K562 (cell line): ENCODE measurements around the gene TARBP1. TPM values are rescaled to one million over a fixed set of nuclear protein-coding genes. Genes with fewer than 3 reads are reported as not detected.

Experiments
- DACH1 ChIP-seq: fragments of 450-650 bp; IDR thresholded peaks from 2 replicates; pipeline ENCODE4 v1.6.1; 2018; ENCODE audit not compliant: partially characterized antibody
- E2F3 ChIP-seq: fragments of 250-450 bp; sonication (Bioruptor Pico); IDR thresholded peaks from 2 replicates; pipeline ENCODE4 v1.4.0; 2020; ENCODE audit warnings: mild to moderate bottlenecking
- FOSL1 ChIP-seq: fragments of 200-800 bp; sonication (Bioruptor generic); conservative IDR thresholded peaks from 2 replicates; pipeline ENCODE4 v1.6.1; 2016; ENCODE audit warnings: missing genetic modification characterization, missing compliant biosample characterization
- GABPB1 ChIP-seq: sonication (generic); formaldehyde crosslinking; IDR thresholded peaks from 2 replicates; pipeline ENCODE4 v1.8.0; 2022; ENCODE audit warnings: mild to moderate bottlenecking, missing genetic modification reagents
- HDAC1 ChIP-seq, 2 experiments: fragments of 450-650 bp; IDR thresholded peaks; 2 replicates each; pipeline ENCODE4 v1.6.1; 2016 to 2017; ENCODE audit warnings: inconsistent platforms in 1 of 2, mild to moderate bottlenecking in 1 of 2, moderate library complexity in 1 of 2
- KDM1A ChIP-seq, 2 experiments: fragments of 450-650 bp; IDR thresholded peaks; 2 replicates each; pipeline ENCODE4 v1.6.1; 2016; ENCODE audit warnings: mild to moderate bottlenecking in 2 of 2
- MIER1 ChIP-seq: fragments of 450-650 bp; IDR thresholded peaks from 2 replicates; pipeline ENCODE4 v1.6.1; 2016; ENCODE audit warnings: antibody characterized with exemption, mild to moderate bottlenecking, low read depth
- MTA3 ChIP-seq: fragments of 450-650 bp; formaldehyde crosslinking; IDR thresholded peaks from 2 replicates; pipeline ENCODE4 v1.6.1; 2017; ENCODE audit warnings: mild to moderate bottlenecking, borderline replicate concordance
- POLR2A ChIP-seq: fragments of 450-650 bp; conservative IDR thresholded peaks from 2 replicates; pipeline ENCODE4 v1.6.1; 2016
- TCF3 ChIP-seq: sonication (generic); formaldehyde crosslinking; IDR thresholded peaks from 2 replicates; pipeline ENCODE4 v1.4.0; 2020; ENCODE audit warnings: mild to moderate bottlenecking, missing genetic modification reagents
- ZKSCAN8 ChIP-seq: fragments of 200-800 bp; sonication (Bioruptor generic); IDR thresholded peaks from 2 replicates; pipeline ENCODE4 v1.6.1; 2016; ENCODE audit warnings: missing genetic modification characterization, missing compliant biosample characterization
- ZNF212 ChIP-seq: fragments of 450-650 bp; formaldehyde crosslinking; IDR thresholded peaks from 2 replicates; pipeline ENCODE4 v1.4.0; 2020; ENCODE audit warnings: mild to moderate bottlenecking
- ZNF354B ChIP-seq: fragments of 250-450 bp; sonication (Bioruptor Pico); IDR thresholded peaks from 2 replicates; pipeline ENCODE4 v1.4.0; 2020
- polyA plus RNA-seq, 8 experiments: library from polyadenylated mRNA; depleted of rRNA in 4 of 8; stranded (reverse) in 5 of 8; unstranded in 3 of 8; fragments of >200 nt; fragmentation: Nextera tagmentation in 2 of 8; fragmentation: Illumina TruSeq in 1 of 8; extraction: Ambion mirVana in 2 of 8; extraction: Trizol in 1 of 8; gene quantifications; 2 replicates each; pipeline versions ENCODE4 v1.2.1 to v1.2.3, GENCODE V29; 2011 to 2014; ENCODE audit warnings: inconsistent platforms in 1 of 8, missing spikeins in 1 of 8
- total RNA-seq, 7 experiments: library from RNA; depleted of rRNA in 6 of 7; stranded (reverse); fragments of >200 nt in 6 of 7; fragmentation: Illumina TruSeq in 2 of 7; extraction: Trizol in 2 of 7; gene quantifications; 2 replicates each; pipeline versions ENCODE4 v1.2.1 to v1.2.3, GENCODE V29; 2011 to 2021; ENCODE audit warnings: low replicate concordance in 1 of 7
- TF ChIP-seq, protein P1 (sequence below), 2 experiments: IDR thresholded peaks in 1 of 2; conservative IDR thresholded peaks in 1 of 2; 2 replicates each; pipeline ENCODE4 v1.6.1; 2016; ENCODE audit warnings: low read depth in 2 of 2, mild to moderate bottlenecking in 1 of 2, missing compliant biosample characterization in 1 of 2, missing genetic modification characterization in 1 of 2, moderate library complexity in 1 of 2
- TF ChIP-seq, protein P2 (sequence below): fragments of 450-650 bp; IDR thresholded peaks from 2 replicates; pipeline ENCODE4 v1.6.1; 2017; ENCODE audit warnings: antibody characterized with exemption, mild to moderate bottlenecking
- TF ChIP-seq, protein P3 (sequence below): sonication (generic); formaldehyde crosslinking; IDR thresholded peaks from 2 replicates; pipeline ENCODE4 v1.8.1; 2023; ENCODE audit warnings: mild to moderate bottlenecking, missing genetic modification reagents
- TF ChIP-seq, protein P4 (sequence below), 2 experiments: IDR thresholded peaks; 2 replicates each; pipeline ENCODE4 v1.6.1; 2011; ENCODE audit warnings: borderline replicate concordance in 1 of 2, control low read depth in 1 of 2, low read depth in 1 of 2, low read length in 1 of 2, mild to moderate bottlenecking in 1 of 2, mixed read lengths in 1 of 2, moderate library complexity in 1 of 2; ENCODE audit not compliant: insufficient read depth in 1 of 2, insufficient read length in 1 of 2, poor library complexity in 1 of 2, severe bottlenecking in 1 of 2; ENCODE audit errors: extremely low read depth in 1 of 2

Gene TARBP1
- total and polyA plus RNA-seq, 9 of the 15 experiments (the other 6 are each of a cell fraction or from before 2014, with no cell fraction given), result 8.8 to 48.0 (median 22.9) TPM

DNA sequence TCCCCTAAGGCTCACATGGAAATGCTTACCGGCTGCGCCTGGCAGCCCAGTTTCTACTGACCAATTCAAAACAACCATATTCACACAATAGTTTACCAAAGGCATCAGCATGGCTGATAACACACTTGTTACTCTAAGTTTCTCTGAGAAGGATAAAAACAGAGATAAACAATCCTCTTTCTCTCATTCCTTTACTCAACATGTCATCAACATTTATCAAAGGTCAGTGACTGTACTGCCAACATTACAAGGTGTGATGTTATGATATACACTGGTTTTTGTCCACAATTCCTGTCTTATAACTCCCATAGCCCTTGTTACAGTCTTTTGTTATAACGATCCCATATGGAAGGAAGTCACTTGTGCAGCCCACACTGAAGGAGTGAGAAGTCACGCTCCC is 72.1 kb downstream of the TARBP1 start (continued):
- TF ChIP-seq ZNF354B (CRISPR knock-in tag), result no peak
- TF ChIP-seq KDM1A (IDR thresholded peaks at IDR 0.05), result peak; percentile 51 to 60; a peak in 3 of 4 replicates
- TF ChIP-seq ZNF212, result no peak
- 0 out of 4 replicates have a peak, but pooled peaks of 1 of the 2 experiments have one; percentile 30 for TF ChIP-seq HDAC1 (IDR thresholded peaks at IDR 0.05)
- no peak for TF ChIP-seq GABPB1 (CRISPR knock-in tag)
- no peak for TF ChIP-seq E2F3 (CRISPR knock-in tag)
- TF ChIP-seq, protein P1, sequence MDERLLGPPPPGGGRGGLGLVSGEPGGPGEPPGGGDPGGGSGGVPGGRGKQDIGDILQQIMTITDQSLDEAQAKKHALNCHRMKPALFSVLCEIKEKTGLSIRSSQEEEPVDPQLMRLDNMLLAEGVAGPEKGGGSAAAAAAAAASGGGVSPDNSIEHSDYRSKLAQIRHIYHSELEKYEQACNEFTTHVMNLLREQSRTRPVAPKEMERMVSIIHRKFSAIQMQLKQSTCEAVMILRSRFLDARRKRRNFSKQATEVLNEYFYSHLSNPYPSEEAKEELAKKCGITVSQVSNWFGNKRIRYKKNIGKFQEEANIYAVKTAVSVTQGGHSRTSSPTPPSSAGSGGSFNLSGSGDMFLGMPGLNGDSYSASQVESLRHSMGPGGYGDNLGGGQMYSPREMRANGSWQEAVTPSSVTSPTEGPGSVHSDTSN (CRISPR knock-in tag; IDR thresholded peaks at IDR 0.05; ENCODE audit: low read depth), result no peak
- TF ChIP-seq, protein P1 (tag; conservative IDR thresholded peaks at IDR 0.05; ENCODE audit: low read depth), result 0 out of 2 replicates have a peak, but pooled peaks have one; percentile 33
- TF ChIP-seq MTA3, result no peak
- TF ChIP-seq ZKSCAN8 (CRISPR knock-in tag), result no peak
- TF ChIP-seq, protein P2, sequence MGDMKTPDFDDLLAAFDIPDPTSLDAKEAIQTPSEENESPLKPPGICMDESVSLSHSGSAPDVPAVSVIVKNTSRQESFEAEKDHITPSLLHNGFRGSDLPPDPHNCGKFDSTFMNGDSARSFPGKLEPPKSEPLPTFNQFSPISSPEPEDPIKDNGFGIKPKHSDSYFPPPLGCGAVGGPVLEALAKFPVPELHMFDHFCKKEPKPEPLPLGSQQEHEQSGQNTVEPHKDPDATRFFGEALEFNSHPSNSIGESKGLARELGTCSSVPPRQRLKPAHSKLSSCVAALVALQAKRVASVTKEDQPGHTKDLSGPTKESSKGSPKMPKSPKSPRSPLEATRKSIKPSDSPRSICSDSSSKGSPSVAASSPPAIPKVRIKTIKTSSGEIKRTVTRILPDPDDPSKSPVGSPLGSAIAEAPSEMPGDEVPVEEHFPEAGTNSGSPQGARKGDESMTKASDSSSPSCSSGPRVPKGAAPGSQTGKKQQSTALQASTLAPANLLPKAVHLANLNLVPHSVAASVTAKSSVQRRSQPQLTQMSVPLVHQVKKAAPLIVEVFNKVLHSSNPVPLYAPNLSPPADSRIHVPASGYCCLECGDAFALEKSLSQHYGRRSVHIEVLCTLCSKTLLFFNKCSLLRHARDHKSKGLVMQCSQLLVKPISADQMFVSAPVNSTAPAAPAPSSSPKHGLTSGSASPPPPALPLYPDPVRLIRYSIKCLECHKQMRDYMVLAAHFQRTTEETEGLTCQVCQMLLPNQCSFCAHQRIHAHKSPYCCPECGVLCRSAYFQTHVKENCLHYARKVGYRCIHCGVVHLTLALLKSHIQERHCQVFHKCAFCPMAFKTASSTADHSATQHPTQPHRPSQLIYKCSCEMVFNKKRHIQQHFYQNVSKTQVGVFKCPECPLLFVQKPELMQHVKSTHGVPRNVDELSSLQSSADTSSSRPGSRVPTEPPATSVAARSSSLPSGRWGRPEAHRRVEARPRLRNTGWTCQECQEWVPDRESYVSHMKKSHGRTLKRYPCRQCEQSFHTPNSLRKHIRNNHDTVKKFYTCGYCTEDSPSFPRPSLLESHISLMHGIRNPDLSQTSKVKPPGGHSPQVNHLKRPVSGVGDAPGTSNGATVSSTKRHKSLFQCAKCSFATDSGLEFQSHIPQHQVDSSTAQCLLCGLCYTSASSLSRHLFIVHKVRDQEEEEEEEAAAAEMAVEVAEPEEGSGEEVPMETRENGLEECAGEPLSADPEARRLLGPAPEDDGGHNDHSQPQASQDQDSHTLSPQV, result no peak
- TF ChIP-seq FOSL1 (tag), result peak; percentile 45
- TF ChIP-seq POLR2A, result no peak
- no peak for TF ChIP-seq MIER1
- TF ChIP-seq TCF3 (CRISPR knock-in tag), result peak; percentile 70
- no peak for TF ChIP-seq DACH1
- TF ChIP-seq, protein P3, sequence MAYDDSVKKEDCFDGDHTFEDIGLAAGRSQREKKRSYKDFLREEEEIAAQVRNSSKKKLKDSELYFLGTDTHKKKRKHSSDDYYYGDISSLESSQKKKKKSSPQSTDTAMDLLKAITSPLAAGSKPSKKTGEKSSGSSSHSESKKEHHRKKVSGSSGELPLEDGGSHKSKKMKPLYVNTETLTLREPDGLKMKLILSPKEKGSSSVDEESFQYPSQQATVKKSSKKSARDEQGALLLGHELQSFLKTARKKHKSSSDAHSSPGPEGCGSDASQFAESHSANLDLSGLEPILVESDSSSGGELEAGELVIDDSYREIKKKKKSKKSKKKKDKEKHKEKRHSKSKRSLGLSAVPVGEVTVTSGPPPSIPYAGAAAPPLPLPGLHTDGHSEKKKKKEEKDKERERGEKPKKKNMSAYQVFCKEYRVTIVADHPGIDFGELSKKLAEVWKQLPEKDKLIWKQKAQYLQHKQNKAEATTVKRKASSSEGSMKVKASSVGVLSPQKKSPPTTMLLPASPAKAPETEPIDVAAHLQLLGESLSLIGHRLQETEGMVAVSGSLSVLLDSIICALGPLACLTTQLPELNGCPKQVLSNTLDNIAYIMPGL (CRISPR knock-in tag), result no peak
- TF ChIP-seq, protein P4, sequence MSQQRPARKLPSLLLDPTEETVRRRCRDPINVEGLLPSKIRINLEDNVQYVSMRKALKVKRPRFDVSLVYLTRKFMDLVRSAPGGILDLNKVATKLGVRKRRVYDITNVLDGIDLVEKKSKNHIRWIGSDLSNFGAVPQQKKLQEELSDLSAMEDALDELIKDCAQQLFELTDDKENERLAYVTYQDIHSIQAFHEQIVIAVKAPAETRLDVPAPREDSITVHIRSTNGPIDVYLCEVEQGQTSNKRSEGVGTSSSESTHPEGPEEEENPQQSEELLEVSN (IDR thresholded peaks at IDR 0.05; ENCODE audit: borderline replicate concordance in 1 of 2, extremely low read depth in 1 of 2, insufficient read depth in 1 of 2, insufficient read length in 1 of 2, low read depth in 1 of 2, low read length in 1 of 2, poor library complexity in 1 of 2, severe bottlenecking in 1 of 2), result no peak
